COLO829 (cell line): Measurements from ENCODE around the gene GJB2.

ENCODE experiments used
- DNase-seq: peaks from one replicate; pipeline ENCODE4 v3.0.0; 2012; ENCODE audit warnings: low spot score

Gene GJB2

GRCh38 chr13:20192836-20193161 lies at the start of gene GJB2:
TSS of gene GJB2 (minus strand) at chr13:20192938. CDS start at chr13:20189581, 3,357 bp downstream.
- DNase-seq = no peak

DNA sequence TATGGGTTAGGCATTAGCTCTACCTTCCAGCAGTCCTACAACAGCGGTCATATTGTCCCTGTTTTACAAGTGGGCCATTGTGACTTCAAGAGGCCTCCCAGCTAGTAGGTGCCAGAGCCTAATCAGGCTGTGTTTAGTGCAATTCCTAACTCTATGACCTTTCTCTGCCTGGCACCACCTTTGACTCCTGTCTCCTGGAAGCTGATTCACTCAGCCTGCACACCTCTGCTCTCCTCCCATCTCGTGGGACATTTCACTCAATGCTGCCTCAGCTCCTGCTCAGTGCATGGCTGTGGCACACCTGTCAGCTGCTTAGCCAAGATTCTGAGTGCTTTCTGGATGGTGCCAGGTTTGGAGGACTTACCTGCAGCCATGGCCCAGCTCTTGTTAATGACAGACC lies 48.9 kb upstream of the GJB2 start:
- no peak for DNase-seq

GRCh38 chr13:20239748-20240147 lies 47.0 kb upstream of the GJB2 start:
- no peak for DNase-seq

- no peak for DNase-seq
Measured at GRCh38 chr13:20232556-20233277, 40.0 kb upstream of the GJB2 start.

GRCh38 chr13:20231839-20232555 lies 39.3 kb upstream of the GJB2 start, which contains the start of gene GJB6:
TSS of gene GJB6 (minus strand) at chr13:20232319. CDS start at chr13:20223480, 8,839 bp downstream.
- no peak for DNase-seq

GRCh38 chr13:20230913-20231838 lies 38.4 kb upstream of the GJB2 start:
- no peak for DNase-seq

- no peak for DNase-seq
Measured at GRCh38 chr13:20227730-20228129, 35.0 kb upstream of the GJB2 start.

DNA sequence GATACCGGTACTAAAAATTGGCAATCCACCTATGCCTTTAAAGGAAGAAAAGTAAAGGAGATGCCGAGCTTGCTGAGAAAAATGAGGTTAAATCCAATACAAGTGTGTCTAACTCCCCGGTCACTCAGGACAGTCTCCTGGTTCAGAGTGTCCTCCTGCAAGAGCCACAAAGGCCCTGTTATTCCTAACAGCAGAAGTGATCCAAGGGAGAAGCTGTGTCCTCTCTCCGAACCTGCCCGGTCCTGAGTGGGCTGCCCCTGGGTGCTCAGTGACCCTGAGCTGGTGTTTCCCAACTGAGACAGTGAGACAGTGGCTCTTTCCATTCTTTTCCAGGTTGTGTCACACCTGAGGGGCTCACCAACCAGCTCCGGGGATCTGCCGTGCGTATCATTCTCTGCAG lies 34.5 kb upstream of the GJB2 start:
- no peak for DNase-seq

DNA sequence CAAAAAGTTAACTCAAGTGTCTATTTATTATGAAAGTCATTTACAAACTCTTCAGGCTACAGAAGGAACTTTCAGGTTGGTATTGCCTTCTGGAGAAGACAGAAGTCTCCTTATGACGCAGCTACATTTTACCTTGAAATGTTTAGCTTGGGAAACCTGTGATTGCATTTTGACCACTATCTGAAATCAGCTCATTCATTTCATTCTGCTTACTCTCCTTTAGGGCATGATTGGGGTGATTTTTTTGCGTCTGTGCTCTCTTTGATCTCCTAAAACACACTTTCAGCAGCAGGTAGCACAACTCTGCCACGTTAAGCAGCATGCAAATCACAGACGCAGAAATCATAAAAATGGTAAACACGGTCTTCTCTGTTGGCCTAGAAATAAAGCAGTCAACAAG lies 29.8 kb upstream of the GJB2 start:
- no peak for DNase-seq

DNA sequence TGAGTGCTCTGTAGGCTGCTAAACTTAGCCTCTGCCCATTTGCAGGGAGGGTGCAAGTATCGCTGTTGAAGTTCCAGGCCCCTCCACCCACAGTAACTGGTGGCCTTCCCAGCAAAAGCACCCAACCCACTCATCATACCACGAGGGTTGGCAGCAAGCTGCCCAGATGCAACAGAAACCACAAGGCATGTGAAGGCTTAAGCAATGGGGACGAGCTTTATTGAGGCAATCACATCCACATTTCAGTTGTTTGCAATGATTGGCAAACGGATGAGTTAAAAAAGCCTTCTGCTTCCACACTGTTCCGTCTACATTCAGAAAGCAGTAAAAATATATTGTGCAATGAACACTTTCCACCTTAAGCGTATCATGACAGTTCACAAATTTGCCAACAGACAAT lies 29.0 kb upstream of the GJB2 start:
- no peak for DNase-seq

- DNase-seq = no peak
Measured at GRCh38 chr13:20219577-20219976, 26.8 kb upstream of the GJB2 start.

DNA sequence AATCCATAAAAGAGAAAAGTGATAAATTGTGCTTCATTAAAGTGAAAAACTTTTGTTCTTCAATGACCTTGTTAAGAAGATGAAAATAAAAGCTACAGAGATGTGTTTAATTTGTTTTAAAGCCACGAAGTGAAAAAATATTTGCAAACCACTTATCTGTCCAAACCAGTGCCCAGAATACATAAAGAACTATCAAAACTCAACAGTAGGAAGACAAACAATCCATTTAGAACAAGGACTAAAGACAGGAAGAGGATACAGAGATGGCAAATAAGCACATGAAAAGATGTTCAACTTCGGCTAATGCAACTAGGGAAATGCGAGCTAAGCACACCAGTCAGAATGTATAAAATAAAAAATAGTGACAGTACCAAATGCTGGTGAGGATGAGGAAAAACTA lies 24.4 kb upstream of the GJB2 start:
- no peak for DNase-seq

GRCh38 chr13:20209948-20210347 lies 17.2 kb upstream of the GJB2 start:
- DNase-seq = no peak

- peak; percentile 32 for DNase-seq
Measured at GRCh38 chr13:20206698-20207235, 14.0 kb upstream of the GJB2 start.

DNA sequence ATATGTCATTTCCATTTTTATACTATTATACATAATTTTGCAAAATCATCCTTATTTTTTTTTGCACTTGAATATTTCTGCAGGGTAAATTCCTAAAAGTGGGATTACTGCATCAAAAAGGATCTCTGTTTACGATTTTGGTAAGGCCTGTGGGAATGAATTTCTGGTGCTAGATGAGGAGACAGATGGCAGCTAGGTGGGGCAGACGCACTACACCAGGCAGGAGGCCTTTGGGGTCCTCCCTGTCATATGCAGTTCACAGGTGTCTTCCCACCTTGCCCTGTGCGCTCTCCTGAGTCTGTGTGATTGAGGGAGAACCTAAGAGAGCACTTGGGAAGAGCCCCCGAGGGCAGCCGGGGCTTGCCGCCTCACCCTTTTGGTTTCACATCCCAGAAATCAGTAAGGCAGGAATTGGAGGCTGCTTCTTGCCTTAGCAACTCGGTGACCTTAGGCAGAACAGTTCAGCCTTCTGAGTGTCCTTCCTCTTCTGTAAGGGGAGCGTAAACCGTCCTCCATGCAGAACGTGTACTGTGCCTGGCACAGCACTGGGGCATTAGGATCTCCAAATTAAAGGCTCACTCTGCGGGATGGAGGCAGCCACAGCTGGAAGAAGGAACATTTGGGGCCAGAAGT lies 13.4 kb upstream of the GJB2 start:
- no peak for DNase-seq

- DNase-seq = no peak
Measured at GRCh38 chr13:20198781-20199180, 6.0 kb upstream of the GJB2 start.

GRCh38 chr13:20197361-20197834 lies 4.7 kb upstream of the GJB2 start:
- peak; percentile 86 for DNase-seq

GRCh38 chr13:20195801-20196200 lies 3.1 kb upstream of the GJB2 start:
- DNase-seq = no peak

DNA sequence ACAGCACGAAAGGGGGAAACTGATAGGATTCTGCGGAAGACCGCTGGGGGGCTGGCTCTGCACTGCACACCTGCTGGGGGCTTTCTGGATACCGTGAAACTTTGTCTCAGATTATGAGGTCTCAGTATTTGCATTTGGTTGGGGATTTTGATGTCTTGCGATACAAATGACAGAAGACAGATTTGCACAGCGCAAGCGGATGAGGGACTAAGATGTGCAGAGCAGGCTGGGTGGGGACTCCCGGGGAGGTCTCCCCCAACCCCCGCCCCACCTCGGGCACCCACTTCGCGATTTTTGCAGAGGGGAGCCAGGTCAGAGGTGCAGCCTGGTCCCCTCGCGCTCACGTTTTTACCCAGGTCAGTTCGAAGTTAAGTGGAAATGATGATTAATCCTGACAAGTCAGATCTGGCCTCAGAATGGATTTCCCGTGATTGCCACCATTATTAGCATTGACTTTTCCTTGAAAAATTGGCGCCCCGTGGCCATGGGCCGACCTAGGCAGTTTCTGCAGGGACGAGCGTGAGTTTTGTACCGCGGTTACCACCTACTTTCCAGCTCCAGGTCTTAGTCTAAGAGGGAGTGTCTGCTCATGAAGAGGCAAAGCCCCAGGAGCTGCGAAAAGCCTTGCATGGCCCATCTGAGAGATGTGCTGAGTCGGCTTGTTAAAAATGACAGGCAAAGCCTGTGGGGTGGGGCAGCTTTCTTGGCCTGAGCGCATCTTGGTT lies 1.3 kb upstream of the GJB2 start:
- DNase-seq = no peak

DNA sequence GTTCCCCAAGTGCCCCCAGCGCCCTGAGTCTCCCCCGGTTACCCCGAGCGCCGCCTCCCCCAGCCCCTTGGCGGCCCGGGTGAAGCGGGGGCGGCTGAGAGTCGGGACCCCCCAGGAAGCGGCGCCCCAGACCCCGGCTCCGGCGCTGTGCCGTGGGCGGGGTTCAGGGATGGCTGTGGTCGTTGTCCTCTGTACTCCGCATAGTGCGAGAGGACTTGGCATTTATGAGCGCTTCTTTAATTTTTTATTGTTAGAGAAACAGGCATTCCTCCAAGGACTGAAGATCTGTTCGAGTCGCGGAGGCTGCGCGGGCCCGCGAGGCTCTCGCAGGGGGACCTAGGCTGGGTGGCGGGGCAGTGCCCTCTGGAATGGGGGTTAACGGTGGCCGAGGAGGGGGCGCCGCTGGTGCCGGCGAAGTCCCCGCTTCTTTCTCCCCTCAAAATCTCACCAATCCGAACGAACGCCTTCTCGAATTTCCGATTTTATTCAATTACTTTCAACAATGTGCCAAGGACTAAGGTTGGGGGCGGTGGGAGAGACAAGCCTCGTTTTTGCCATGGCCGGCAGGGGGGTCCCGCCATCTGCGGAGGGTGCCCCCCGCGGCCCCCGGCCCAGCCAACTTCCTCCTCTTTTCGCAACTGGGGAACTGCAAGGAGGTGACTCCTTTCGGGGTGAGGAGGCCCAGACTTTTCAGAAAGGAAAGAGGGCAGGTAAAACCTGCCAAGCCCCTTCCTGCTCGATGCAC lies 596 bp upstream of the GJB2 start:
- DNase-seq = no peak
